ENCODE results near the gene PALB2. TPM values are rescaled to one million over a fixed set of nuclear protein-coding genes. Genes with fewer than 3 reads are reported as not detected.

Gene PALB2
- total and polyA plus RNA-seq, 2 of the 8 experiments (the other 6 are each of a cell fraction or from before 2014, with no cell fraction given): 12.5 to 33.1 TPM

- peak within 1 kb of the TSS; percentile 60 for H2BK120ac ChIP-seq (replicated peaks; ENCODE audit: low read depth, low read length)
- no peaks in the 10 kb centered on the region for H3K27me3 ChIP-seq (replicated peaks in 1 of 4; ENCODE audit: control insufficient read depth in 3 of 4, extremely low read depth in 1 of 4, insufficient read depth in 3 of 4, low read length in 3 of 4)
- H3K4me2 ChIP-seq (ENCODE audit: insufficient read depth in 1 of 2, low read depth in 2 of 2, low read length in 2 of 2): peak within 1 kb of the TSS; percentile 90 to 94
- H3K27ac ChIP-seq (ENCODE audit: low read depth, low read length): peak within 1 kb of the TSS; percentile 77
- peak within 1 kb of the TSS; percentile 95 for H2BK5ac ChIP-seq (ENCODE audit: low read depth, low read length)
- H3K9ac ChIP-seq (replicated peaks in 1 of 4; ENCODE audit: extremely low read depth in 1 of 4, low read depth in 3 of 4, low read length in 3 of 4): peak within 1 kb of the TSS; percentile 56 to 93 (median 86)
- H2AK5ac ChIP-seq (ENCODE audit: low read depth, low read length): peak within 1 kb of the TSS; percentile 95; the same call in 1 of the 2 replicates
- peak within 1 kb of the TSS; percentile 89 for H4K8ac ChIP-seq (ENCODE audit: extremely low read depth, insufficient read depth, low read length)
- WGBS, 2 experiments (ENCODE audit: extremely low coverage in 1 of 2, insufficient coverage in 1 of 2, insufficient read length in 1 of 2, insufficient replicate concordance in 2 of 2, low coverage in 1 of 2, low lambda C conversion rate in 2 of 2, missing lambda C conversion rate in 1 of 2): 2% methylated on average over 68 of the region's 75 CpGs; no CpG with 5 or more reads in 1 of the 2 experiments
- ChIA-PET POLR2A (ENCODE audit: partially characterized antibody) (interaction anchor here (0.5 to 13.1 kb wide), 17 partner anchors 11 to 368 kb away, joined by 3 to 230 read pairs (median 4); partner anchors contain the start of genes DCTN5, EARS2, ERN2 and NDUFAB1), CTCF (ENCODE audit: partially characterized antibody) (interaction anchor here (0.6 to 4.7 kb wide), 13 partner anchors 8 to 179 kb away, joined by 3 to 43 read pairs (median 5); partner anchors contain the start of genes DCTN5, ERN2 and PALB2)
- 0 out of 2 replicates have a peak within 1 kb of the TSS, but pooled peaks have one; percentile 43 for H2AFZ ChIP-seq (ENCODE audit: low read length)
- peaks cover 17% of the 10 kb centered on the region for H3K79me1 ChIP-seq (ENCODE audit: low read depth, low read length)
- H3K23me2 ChIP-seq (ENCODE audit: low read depth, low read length): peaks cover 11% of the 10 kb centered on the region; the same call in 1 of the 2 replicates
- peak within 1 kb of the TSS; percentile 96 to 99 (median 98) for H3K4me3 ChIP-seq (ENCODE audit: extremely low read depth in 1 of 4, insufficient read depth in 2 of 4, low read depth in 3 of 4, low read length in 4 of 4)
- peak within 1 kb of the TSS; percentile 53 for H4K5ac ChIP-seq (ENCODE audit: insufficient read length, low read depth, low read length)
- peaks cover 3 to 14% of the 10 kb centered on the region in 2 experiments for H4K20me1 ChIP-seq (replicated peaks in 1 of 2; ENCODE audit: control insufficient read depth in 1 of 2, insufficient read depth in 2 of 2, low read length in 2 of 2)
- H3K79me2 ChIP-seq (ENCODE audit: control insufficient read depth in 1 of 2, insufficient read depth in 2 of 2, low read length in 2 of 2): peaks cover 16 to 39% of the 10 kb centered on the region in 2 experiments
- peaks cover 23 to 33% (median 27%) of the 10 kb centered on the region in 4 experiments for H3K36me3 ChIP-seq (ENCODE audit: control insufficient read depth in 2 of 4, insufficient read depth in 4 of 4, low read length in 3 of 4)
- peak within 1 kb of the TSS; percentile 35 for H3K14ac ChIP-seq (ENCODE audit: insufficient read length)
- H3K18ac ChIP-seq (ENCODE audit: extremely low read depth, low read length): peak within 1 kb of the TSS; percentile 88
- peaks cover 2 to 8% (median 7%) of the 10 kb centered on the region in 4 experiments; a peak in 4 of 7 replicates for H3K4me1 ChIP-seq (replicated peaks in 1 of 4; ENCODE audit: control insufficient read depth in 3 of 4, insufficient read depth in 4 of 4, low read length in 3 of 4)
- no peaks in the 10 kb centered on the region for H3K9me3 ChIP-seq (ENCODE audit: insufficient read depth in 2 of 2, low read depth in 1 of 2, low read length in 1 of 2)
- DNase-seq (ENCODE audit: low read depth in 1 of 2, low spot score in 2 of 2) (peak; percentile 74 to 92), FAIRE-seq (no peak)
- peak within 1 kb of the TSS; percentile 82 for H3K56ac ChIP-seq (replicated peaks; ENCODE audit: insufficient read length, low read depth, low read length)
- H3K4ac ChIP-seq (replicated peaks; ENCODE audit: insufficient read length, low read depth, low read length): peak within 1 kb of the TSS; percentile 72
- peak within 1 kb of the TSS; percentile 98 for H2BK15ac ChIP-seq (ENCODE audit: low read length)
- peak within 1 kb of the TSS; percentile 60; the same call in 1 of the 2 replicates for H2BK12ac ChIP-seq (ENCODE audit: low read depth, low read length)
- peak within 1 kb of the TSS; percentile 98 for H4K91ac ChIP-seq (replicated peaks; ENCODE audit: insufficient read length, low read length)
- no peak within 1 kb of the TSS for H3K23ac ChIP-seq (ENCODE audit: insufficient read length)
- no peak within 1 kb of the TSS for H2BK20ac ChIP-seq (ENCODE audit: low read length)
- TF ChIP-seq USF2 (IDR thresholded peaks at IDR 0.05; ENCODE audit: low read length): no peak
- peak; percentile 34; the same call in 1 of the 2 replicates for TF ChIP-seq NRF1 (IDR thresholded peaks at IDR 0.05; ENCODE audit: low read depth, low read length)
- TF ChIP-seq ASH2L (IDR thresholded peaks at IDR 0.05; ENCODE audit: low read length): peak; percentile 65
- TF ChIP-seq TAF1 (IDR thresholded peaks at IDR 0.05; ENCODE audit: low read depth, low read length): peak; percentile 65; the same call in 1 of the 2 replicates
- peak; percentile 28; the same call in 1 of the 2 replicates for TF ChIP-seq SUZ12 (IDR thresholded peaks at IDR 0.05; ENCODE audit: low read length)
- TF ChIP-seq BRCA1 (IDR thresholded peaks at IDR 0.05; ENCODE audit: low read depth, low read length): no peak
- TF ChIP-seq BACH1 (IDR thresholded peaks at IDR 0.05; ENCODE audit: low read length): peak; percentile 91
- no peak for TF ChIP-seq SIX5 (IDR thresholded peaks at IDR 0.05; ENCODE audit: low read depth, low read length)
- TF ChIP-seq KDM4A (IDR thresholded peaks at IDR 0.05; ENCODE audit: low read depth, low read length, severe bottlenecking): peak; percentile 62
- TF ChIP-seq MAX (IDR thresholded peaks at IDR 0.05): peak; percentile 95
Measured at GRCh38 chr16:23678430-23679273, 37.5 kb upstream of the PALB2 start, which contains the start of gene PLK1. Gene PLK1, plus strand, starts transcription at chr16:23678889. Its CDS starts 44 bp downstream, at chr16:23678933.

All from H1 (cell line).